Activated CD4-positive, alpha-beta T cell treated with anti-CD3 and anti-CD28 coated beads for 36 hours (primary cell): ENCODE results near the gene MYLIP. TPM values are rescaled to one million over a fixed set of nuclear protein-coding genes. Genes with fewer than 3 reads are reported as not detected.
A peak's percentile ranks its signal among the peaks of the same experiment; 100 is the strongest.

Source experiments
- ATAC-seq: fragments of 200-7000 bp; cut with Tn5 transposase; one replicate; pipeline ENCODE4 v1.10.0; 2021; ENCODE audit warnings: mild to moderate bottlenecking, moderate library complexity
- CTCF ChIA-PET: fragments of 350-600 bp; sonication (Branson Sonifier 250); formaldehyde crosslinking; loops from one replicate; lab custom pipeline; 2021; ENCODE audit warnings: antibody characterized with exemption; lab: Charles Lee
- POLR2A ChIA-PET: fragments of 350-600 bp; sonication (Branson Sonifier 250); formaldehyde crosslinking; loops from one replicate; lab custom pipeline; 2021; ENCODE audit warnings: antibody characterized with exemption, inconsistent platforms; lab: Charles Lee
- DNase-seq: peaks from one replicate; pipeline ENCODE4 v3.0.0-alpha.2; 2020
- H3K27ac Mint-ChIP-seq: one replicate; pipeline ENCODE4 v1.8.0; 2021; ENCODE audit warnings: mixed read lengths
- H3K27me3 Mint-ChIP-seq: one replicate; pipeline ENCODE4 v1.8.0; 2021; ENCODE audit warnings: mixed read lengths
- H3K36me3 Mint-ChIP-seq: one replicate; pipeline ENCODE4 v1.8.0; 2021; ENCODE audit warnings: low read depth, mixed read lengths
- H3K4me1 Mint-ChIP-seq: one replicate; pipeline ENCODE4 v1.8.0; 2021; ENCODE audit warnings: mixed read lengths
- H3K4me3 Mint-ChIP-seq: one replicate; pipeline ENCODE4 v1.8.0; 2021; ENCODE audit warnings: mild to moderate bottlenecking, moderate library complexity, mixed read lengths
- H3K9me3 Mint-ChIP-seq: one replicate; pipeline ENCODE4 v1.8.0; 2021; ENCODE audit warnings: low read depth, mixed read lengths
- intact Hi-C, 2 experiments: fragments of 100-400 bp; cut with DNase I in 1 of 2; cut with micrococcal nuclease in 1 of 2; formaldehyde crosslinking; loops; one replicate each; pipeline versions ENCODE4 v1.14.2 to v1.15.1; 2022 to 2024; cut with DNase I, micrococcal nuclease
- total RNA-seq, 2 experiments: library from RNA; stranded (reverse); gene quantifications; one replicate each; pipeline ENCODE4 v1.2.3, GENCODE V29; 2021

Gene MYLIP
- total RNA-seq, 2 experiments from 2014 or later = 9.2 to 10.6 TPM

DNA sequence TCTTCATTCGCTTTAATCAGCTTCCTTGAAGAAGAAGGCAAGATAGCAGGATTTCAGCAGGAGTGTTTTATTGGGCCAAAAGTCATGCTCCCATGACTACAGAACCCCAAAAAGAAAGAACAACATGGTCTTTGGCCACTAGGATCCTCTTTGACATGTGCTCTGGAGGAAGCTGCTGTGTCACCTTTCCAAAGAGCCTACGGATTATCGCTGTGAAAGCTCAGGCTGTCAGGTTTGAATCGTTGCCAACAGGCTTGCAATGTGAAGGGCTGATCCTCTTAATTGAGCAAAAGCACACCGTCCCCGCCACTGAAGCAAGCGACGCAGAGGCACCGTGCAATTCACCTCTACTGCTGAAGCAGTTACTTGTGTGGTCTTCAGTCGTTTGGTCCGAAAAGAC lies 29.0 kb downstream of the MYLIP start:
- POLR2A ChIA-PET = no interaction called here
- peaks cover 39% of the 10 kb centered on the region for H3K36me3 Mint-ChIP-seq
- ATAC-seq (no peak), DNase-seq (no peak)
- peaks cover 15% of the 10 kb centered on the region for H3K9me3 Mint-ChIP-seq
- intact Hi-C loops = no loop called here
- no peak overlapping the region for H3K27ac Mint-ChIP-seq
- no peak overlapping the region for H3K4me3 Mint-ChIP-seq
- peaks cover 15% of the 10 kb centered on the region for H3K4me1 Mint-ChIP-seq
- no peaks in the 10 kb centered on the region for H3K27me3 Mint-ChIP-seq
- CTCF ChIA-PET = no interaction called here

DNA sequence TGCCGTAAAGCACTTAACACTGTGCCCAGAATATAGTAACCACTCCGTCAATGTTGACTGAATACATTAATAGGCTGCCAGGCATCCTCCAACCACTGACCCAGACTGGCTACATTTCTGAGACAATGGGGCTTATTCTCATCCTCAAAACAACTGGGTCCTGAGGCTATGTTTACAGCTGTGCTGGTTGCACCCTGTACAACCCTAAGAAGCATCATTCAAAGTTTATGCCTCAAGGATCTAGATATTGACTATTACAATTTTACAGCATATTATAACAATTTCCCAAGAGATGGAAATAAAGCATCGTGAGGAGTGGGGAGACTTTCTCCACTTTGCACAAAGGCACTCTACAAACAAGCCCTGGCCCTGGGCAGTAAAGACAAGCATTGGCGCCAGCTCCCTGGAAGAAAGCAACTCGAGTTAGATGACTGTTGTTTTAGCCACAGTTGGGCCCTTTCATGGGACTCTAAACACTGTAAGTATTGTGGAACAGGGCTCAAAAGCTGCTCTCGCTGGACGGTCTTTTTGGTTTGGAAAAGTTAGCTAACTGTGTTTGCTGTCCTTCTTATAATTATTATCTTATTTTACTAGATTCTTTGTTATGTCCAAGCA lies 30.2 kb downstream of the MYLIP start:
- peaks cover 15% of the 10 kb centered on the region for H3K9me3 Mint-ChIP-seq
- H3K4me3 Mint-ChIP-seq = no peak overlapping the region
- H3K4me1 Mint-ChIP-seq = peaks cover 26% of the 10 kb centered on the region
- ATAC-seq (no peak), DNase-seq (no peak)
- no peak overlapping the region for H3K27ac Mint-ChIP-seq
- ChIA-PET CTCF (interaction anchor here (0.6 to 1.2 kb wide), 2 partner anchors 24 to 797 kb away, joined by 3 to 5 read pairs; no protein-coding TSS in a partner anchor), POLR2A (no interaction called here)
- no peaks in the 10 kb centered on the region for H3K27me3 Mint-ChIP-seq
- H3K36me3 Mint-ChIP-seq = peaks cover 33% of the 10 kb centered on the region
- intact Hi-C loops = no loop called here

DNA sequence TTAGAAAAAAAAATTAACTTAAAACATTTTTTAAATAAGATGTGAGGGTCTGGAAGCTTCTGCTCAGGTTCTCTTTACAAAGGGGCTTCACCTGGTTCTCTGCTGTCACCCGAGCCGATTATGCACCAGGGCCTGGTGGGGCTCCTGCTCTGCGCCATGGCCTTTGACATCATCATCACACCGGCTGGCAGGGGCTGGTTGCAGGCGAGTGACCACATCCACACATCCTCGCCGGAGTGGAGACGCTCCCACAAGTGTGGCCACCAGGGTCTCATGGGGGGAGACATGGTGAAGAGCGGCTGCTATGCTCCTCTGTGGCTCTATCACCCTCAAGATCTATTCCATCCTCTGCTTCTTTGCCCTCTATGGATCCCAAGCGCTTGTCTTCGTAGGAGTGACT lies 31.9 kb downstream of the MYLIP start:
- ChIA-PET POLR2A (no interaction called here), CTCF (no interaction called here)
- Mint-ChIP-seq H3K4me3 (no peak overlapping the region), H3K9me3 (peaks cover 10% of the 10 kb centered on the region), H3K36me3 (peaks cover 17% of the 10 kb centered on the region), H3K27me3 (peaks cover 3% of the 10 kb centered on the region), H3K27ac (no peak overlapping the region), H3K4me1 (peaks cover 26% of the 10 kb centered on the region)
- ATAC-seq (no peak), DNase-seq (no peak)
- intact Hi-C loops = no loop called here

DNA sequence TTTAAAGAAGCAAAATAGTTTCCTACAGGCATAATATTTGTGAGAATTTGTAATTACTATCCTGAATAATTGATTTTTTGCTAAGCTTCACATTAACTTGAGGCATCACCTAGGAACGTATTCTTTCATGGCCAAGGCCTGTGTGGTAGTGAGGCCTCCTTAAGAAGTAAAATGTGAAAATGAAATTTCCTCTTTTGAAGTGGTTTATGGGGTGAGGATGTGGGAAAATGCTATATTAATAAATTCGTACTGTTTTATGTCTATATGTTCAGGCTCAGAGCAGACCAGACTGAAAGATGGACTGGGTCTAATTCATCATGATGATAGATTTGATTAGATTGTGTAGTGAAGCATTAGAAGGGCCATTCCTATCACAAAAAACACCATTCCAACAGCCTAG lies 33.1 kb downstream of the MYLIP start:
- intact Hi-C loops = no loop called here
- H3K27ac Mint-ChIP-seq = no peak overlapping the region
- no peak for ATAC-seq
- H3K4me3 Mint-ChIP-seq = no peak overlapping the region
- POLR2A ChIA-PET = no interaction called here
- peaks cover 9% of the 10 kb centered on the region for H3K9me3 Mint-ChIP-seq
- H3K4me1 Mint-ChIP-seq = peaks cover 26% of the 10 kb centered on the region
- peaks cover 9% of the 10 kb centered on the region for H3K36me3 Mint-ChIP-seq
- H3K27me3 Mint-ChIP-seq = peaks cover 7% of the 10 kb centered on the region
- DNase-seq = no peak
- CTCF ChIA-PET = no interaction called here

DNA sequence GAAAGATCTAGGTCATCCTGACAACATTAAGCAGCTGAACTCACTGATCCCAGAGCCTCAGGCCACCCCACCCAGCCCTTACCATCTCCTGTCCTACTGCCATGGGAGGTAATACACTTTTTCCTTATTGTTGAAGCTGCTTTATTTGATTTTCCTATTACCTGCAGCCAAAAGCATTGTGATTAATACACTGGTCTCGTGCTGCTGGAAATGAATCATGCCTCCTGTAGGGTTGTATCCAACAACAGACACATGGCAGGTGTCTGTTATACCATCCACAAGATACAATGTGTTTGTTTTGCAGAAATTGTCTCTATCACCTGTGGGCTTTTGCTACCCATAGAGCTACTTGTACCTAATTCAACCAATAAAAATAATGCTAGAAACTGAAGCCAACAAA lies 34.2 kb downstream of the MYLIP start:
- no peak for DNase-seq
- Mint-ChIP-seq H3K4me1 (peaks cover 27% of the 10 kb centered on the region), H3K9me3 (peaks cover 6% of the 10 kb centered on the region), H3K36me3 (peaks cover 2% of the 10 kb centered on the region), H3K27me3 (peaks cover 7% of the 10 kb centered on the region), H3K27ac (no peak overlapping the region), H3K4me3 (no peak overlapping the region)
- intact Hi-C loops = no loop called here
- no peak for ATAC-seq
- CTCF ChIA-PET = interaction anchor here (0.8 to 1.1 kb wide), 2 partner anchors 20 to 27 kb away, joined by 3 to 5 read pairs; no protein-coding TSS in a partner anchor
- POLR2A ChIA-PET = no interaction called here

DNA sequence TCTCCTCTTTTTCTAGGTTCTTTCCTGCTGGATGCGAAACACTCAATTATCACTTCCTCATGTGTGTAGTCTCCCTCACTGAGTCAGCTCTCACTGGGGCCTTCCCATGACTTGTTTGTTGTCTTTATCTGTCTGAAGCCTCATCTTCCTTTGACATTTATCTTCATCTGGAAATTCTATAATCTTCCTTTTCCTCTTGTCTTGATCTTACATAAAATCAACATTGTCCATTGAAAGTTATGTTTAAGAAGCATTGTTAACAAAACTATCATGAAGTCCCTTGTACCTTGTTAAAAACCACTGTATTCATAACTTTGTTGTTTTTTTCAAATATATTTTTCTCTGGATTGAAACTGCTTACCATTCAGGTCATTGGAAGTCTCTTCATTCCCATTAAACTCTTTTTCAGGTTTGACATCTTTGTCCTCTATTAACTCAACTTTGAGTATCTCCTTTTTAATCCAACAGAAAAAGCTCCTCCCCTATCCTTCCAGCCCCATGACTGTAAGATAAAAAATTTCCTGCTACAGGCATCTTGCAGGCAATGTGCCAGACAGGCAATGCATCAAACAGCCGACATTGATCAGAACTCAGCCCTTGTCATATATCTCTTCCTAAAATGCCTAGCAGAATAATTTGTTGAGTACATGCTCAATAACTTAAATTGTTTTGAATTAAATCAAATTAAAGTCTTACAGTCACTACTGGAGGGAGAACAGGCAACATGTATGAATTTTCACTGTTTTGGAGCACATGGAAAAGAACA lies 34.8 kb downstream of the MYLIP start:
- Mint-ChIP-seq H3K9me3 (peaks cover 2% of the 10 kb centered on the region), H3K27ac (no peak overlapping the region), H3K4me1 (peaks cover 34% of the 10 kb centered on the region), H3K27me3 (peaks cover 7% of the 10 kb centered on the region), H3K4me3 (no peak overlapping the region), H3K36me3 (peaks cover 2% of the 10 kb centered on the region)
- intact Hi-C loops = no loop called here
- CTCF ChIA-PET = interaction anchor here (0.6 to 0.9 kb wide), 3 partner anchors 27 to 480 kb away, joined by 3 to 6 read pairs (median 3); no protein-coding TSS in a partner anchor
- POLR2A ChIA-PET = no interaction called here
- ATAC-seq = no peak
- no peak for DNase-seq

DNA sequence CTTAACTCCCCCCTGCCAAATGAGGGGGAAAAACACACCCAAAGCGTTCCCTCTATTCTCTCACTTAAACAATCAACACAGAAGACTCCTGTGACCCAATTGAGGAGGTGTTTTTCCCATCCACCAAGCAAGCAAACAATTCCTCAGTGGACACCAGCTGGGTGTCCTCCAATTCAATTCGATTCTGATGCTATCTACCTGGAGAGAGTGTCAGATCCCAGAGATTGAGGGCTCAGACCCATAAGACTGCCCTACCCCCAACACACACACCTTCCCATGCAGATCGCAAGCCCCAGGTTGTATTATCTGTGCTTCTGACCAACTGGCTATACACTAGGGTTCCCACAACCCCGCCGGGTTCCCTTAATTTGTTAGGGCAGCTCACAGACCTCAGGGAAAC lies 36.8 kb downstream of the MYLIP start:
- Mint-ChIP-seq H3K27me3 (peaks cover 10% of the 10 kb centered on the region), H3K36me3 (peaks cover 2% of the 10 kb centered on the region), H3K4me3 (no peak overlapping the region), H3K27ac (no peak overlapping the region), H3K4me1 (peaks cover 37% of the 10 kb centered on the region), H3K9me3 (no peaks in the 10 kb centered on the region)
- ChIA-PET CTCF (interaction anchor here (0.9 to 1.6 kb wide), 3 partner anchors 15 to 35 kb away, joined by 4 read pairs; no protein-coding TSS in a partner anchor), POLR2A (no interaction called here)
- intact Hi-C loops = no loop called here
- DNase-seq = no peak
- ATAC-seq = no peak

DNA sequence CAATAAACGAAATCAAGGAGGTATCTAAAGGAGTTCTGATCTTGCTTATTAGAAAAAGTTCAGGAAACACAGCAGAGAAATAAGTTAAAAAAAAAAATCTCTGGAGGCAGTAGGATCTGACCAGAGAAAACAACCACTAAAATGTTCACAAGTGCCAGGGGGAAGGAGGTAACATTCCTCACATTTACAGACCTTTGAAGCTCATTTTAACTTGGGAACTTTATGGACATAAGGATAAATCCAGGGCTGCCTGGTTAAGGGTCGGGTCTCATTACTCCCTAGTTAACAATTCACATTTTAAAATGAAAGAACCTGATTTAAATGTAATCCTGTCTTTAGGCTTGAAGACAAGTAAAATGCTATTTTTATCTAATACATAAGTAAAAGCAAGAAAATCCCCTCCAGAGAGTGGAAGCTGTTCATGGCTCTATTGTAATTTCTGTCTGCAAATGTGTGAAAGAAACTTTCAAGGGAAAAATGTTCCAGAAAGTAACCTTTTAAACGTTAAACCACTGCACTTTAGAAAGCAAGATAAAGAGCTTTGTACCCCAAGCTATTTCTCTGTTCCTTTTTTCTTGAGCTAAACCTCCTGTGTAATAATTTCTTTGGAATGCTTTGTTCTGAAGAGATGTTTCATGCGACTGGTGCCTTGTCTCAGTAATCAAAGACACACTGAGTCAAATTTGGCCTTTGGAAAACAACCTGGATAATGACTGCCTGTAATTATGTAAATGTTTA lies 38.2 kb downstream of the MYLIP start:
- POLR2A ChIA-PET = no interaction called here
- H3K27ac Mint-ChIP-seq = no peak overlapping the region
- no peak for DNase-seq
- no peak overlapping the region for H3K4me3 Mint-ChIP-seq
- H3K27me3 Mint-ChIP-seq = peaks cover 10% of the 10 kb centered on the region
- CTCF ChIA-PET = interaction anchor here (0.6 to 1.6 kb wide), 5 partner anchors 16 to 436 kb away, joined by 3 to 4 read pairs (median 4); no protein-coding TSS in a partner anchor
- ATAC-seq = no peak
- intact Hi-C loops = no loop called here
- H3K4me1 Mint-ChIP-seq = peaks cover 31% of the 10 kb centered on the region
- H3K36me3 Mint-ChIP-seq = no peaks in the 10 kb centered on the region
- no peaks in the 10 kb centered on the region for H3K9me3 Mint-ChIP-seq

DNA sequence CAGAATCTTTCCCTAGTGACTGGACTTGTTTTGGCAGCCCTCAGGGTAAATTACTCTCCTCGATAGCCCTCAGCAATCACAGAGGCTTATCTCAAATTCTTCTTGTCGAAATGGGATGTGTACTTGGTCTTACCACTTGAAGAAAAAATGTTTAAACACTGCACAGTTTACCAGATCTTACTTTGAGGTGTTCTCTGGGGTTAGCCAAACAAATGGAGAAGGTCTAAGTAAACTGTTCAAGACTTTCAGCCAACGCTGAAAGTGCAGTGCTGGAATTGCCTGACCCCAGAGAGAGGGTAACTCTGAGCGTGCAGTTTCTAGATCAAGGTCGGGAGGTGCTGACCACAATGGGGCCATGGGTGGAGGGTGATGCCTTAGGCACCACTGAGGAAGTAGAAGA lies 39.2 kb downstream of the MYLIP start:
- Mint-ChIP-seq H3K36me3 (no peaks in the 10 kb centered on the region), H3K9me3 (no peaks in the 10 kb centered on the region), H3K4me3 (no peak overlapping the region), H3K27ac (no peak overlapping the region), H3K27me3 (peaks cover 10% of the 10 kb centered on the region), H3K4me1 (peaks cover 23% of the 10 kb centered on the region)
- POLR2A ChIA-PET = no interaction called here
- intact Hi-C loops = no loop called here
- no peak for DNase-seq
- CTCF ChIA-PET = interaction anchor here (2.0 kb wide), 1 partner anchor 38 kb away, joined by 5 read pairs; no protein-coding TSS in a partner anchor
- ATAC-seq = no peak

DNA sequence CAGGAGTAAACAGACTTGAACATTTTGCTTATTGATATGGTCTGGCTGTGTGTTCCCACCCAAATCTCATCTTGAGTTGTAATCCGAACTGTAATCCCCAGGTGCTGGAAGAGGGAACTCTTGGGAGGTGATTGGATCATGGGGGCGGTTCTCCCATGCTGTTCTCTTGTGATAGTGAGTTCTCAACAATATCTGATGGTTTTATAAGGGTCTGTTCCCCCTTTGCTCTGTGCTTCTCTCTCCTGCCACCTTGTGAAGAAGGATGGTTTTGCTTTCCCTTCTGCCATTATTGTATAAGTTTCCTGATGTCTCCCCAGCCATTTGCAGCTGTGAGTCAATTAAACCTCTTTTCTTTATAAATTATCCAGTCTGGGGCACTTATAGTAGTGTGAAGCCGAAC lies 40.0 kb downstream of the MYLIP start:
- Mint-ChIP-seq H3K4me1 (peaks cover 16% of the 10 kb centered on the region), H3K36me3 (no peaks in the 10 kb centered on the region), H3K9me3 (no peaks in the 10 kb centered on the region), H3K4me3 (no peak overlapping the region), H3K27me3 (peaks cover 10% of the 10 kb centered on the region), H3K27ac (no peak overlapping the region)
- ChIA-PET POLR2A (interaction anchor here (0.9 kb wide), 1 partner anchor 40 kb away, joined by 5 read pairs; the partner anchor contains the start of gene MYLIP), CTCF (interaction anchor here (1.2 to 2.0 kb wide), 5 partner anchors 11 to 267 kb away, joined by 3 to 7 read pairs (median 6); no protein-coding TSS in a partner anchor)
- ATAC-seq (peak; percentile 51), DNase-seq (no peak)
- intact Hi-C loops = no loop called here

DNA sequence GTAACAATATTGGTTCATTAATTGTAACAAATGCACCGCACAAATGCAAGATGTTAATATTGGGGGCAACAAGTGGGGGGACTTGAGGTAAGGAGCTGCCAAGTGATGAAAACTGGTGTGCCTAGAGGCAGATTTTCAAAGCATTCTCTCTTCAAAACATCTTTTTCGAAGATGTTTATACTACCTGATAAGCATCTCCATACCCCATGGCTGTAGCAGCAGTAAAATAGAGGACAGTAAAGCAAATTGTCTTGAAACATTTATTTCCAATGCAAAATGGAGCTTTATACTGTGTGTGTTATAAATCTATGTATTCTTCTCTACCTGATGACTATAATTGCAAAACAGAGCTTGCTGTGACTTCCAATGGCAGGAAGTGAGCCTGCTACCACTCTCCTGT lies 42.5 kb downstream of the MYLIP start:
- DNase-seq (no peak), ATAC-seq (no peak)
- intact Hi-C loops = no loop called here
- Mint-ChIP-seq H3K9me3 (no peaks in the 10 kb centered on the region), H3K27me3 (peaks cover 6% of the 10 kb centered on the region), H3K4me3 (no peak overlapping the region), H3K27ac (no peak overlapping the region), H3K36me3 (no peaks in the 10 kb centered on the region), H3K4me1 (peaks cover 17% of the 10 kb centered on the region)
- ChIA-PET CTCF (interaction anchor here (0.8 to 0.9 kb wide), 2 partner anchors 9 to 11 kb away, joined by 3 to 4 read pairs; no protein-coding TSS in a partner anchor), POLR2A (no interaction called here)
